Body of pancreas (tissue), 4 donors: ENCODE measurements around the gene OR1I1.

Source experiments
- POLR2A ChIP-seq, 3 donors: fragments of 450-650 bp; IDR thresholded peaks; one replicate each; pipeline ENCODE4 v1.6.1; 2016; ENCODE audit warnings: antibody characterized with exemption in 3 of 3, mild to moderate bottlenecking in 2 of 3
- TF ChIP-seq, protein P1 (sequence below), 7 experiments: fragments of 450-650 bp in 4 of 7; fragments of 200-600 bp in 3 of 7; sonication (generic) in 3 of 7; IDR thresholded peaks; one replicate each; pipeline ENCODE4 v1.5.1; 2016 to 2019; ENCODE audit warnings: antibody characterized with exemption in 7 of 7

DNA sequence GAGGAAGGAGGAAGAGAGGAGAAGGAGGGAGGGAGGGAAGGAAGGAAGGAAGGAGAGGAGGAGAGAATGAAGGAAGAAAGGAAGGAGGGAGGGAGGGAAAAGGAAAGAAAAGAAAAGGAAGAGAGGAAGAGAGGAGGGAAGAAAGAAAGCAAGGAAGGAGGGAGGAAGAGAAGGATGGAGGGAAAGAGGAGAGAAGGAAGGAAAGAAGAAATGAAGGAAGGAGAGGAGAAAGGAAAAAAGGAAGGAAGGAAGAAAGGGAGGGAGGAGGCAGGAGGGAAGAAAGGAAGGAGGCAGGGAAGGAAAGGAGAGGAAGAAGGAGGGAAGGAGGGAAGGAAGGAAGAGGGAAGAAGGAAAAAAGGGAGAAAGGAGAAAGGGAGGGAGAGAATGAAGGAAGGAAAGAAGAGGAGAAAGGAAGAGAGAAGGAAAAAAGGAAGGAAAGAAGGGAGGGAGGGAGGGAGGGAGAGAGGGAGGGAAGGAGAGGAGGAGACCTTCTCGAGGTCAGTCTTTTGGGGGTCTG is 46.2 kb upstream of the OR1I1 start:
- no peak for TF ChIP-seq POLR2A (IDR thresholded peaks at IDR 0.05)
- TF ChIP-seq, protein P1, sequence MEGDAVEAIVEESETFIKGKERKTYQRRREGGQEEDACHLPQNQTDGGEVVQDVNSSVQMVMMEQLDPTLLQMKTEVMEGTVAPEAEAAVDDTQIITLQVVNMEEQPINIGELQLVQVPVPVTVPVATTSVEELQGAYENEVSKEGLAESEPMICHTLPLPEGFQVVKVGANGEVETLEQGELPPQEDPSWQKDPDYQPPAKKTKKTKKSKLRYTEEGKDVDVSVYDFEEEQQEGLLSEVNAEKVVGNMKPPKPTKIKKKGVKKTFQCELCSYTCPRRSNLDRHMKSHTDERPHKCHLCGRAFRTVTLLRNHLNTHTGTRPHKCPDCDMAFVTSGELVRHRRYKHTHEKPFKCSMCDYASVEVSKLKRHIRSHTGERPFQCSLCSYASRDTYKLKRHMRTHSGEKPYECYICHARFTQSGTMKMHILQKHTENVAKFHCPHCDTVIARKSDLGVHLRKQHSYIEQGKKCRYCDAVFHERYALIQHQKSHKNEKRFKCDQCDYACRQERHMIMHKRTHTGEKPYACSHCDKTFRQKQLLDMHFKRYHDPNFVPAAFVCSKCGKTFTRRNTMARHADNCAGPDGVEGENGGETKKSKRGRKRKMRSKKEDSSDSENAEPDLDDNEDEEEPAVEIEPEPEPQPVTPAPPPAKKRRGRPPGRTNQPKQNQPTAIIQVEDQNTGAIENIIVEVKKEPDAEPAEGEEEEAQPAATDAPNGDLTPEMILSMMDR (IDR thresholded peaks at IDR 0.05) = no peak
